H1 (cell line): ENCODE measurements around the gene TAF6. TPM values are rescaled to one million over a fixed set of nuclear protein-coding genes. Genes with fewer than 3 reads are reported as not detected.

Experiments
- CTCF ChIA-PET: fragments of 300-600 bp; sonication (Branson Sonifier 250); formaldehyde crosslinking; loops from one replicate; lab custom pipeline; 2021; ENCODE audit not compliant: partially characterized antibody; lab: Charles Lee
- POLR2A ChIA-PET: fragments of 300-600 bp; sonication (Branson Sonifier 250); formaldehyde crosslinking; loops from one replicate; lab custom pipeline; 2021; ENCODE audit warnings: inconsistent platforms; ENCODE audit not compliant: partially characterized antibody; lab: Charles Lee
- DNase-seq, 2 experiments: peaks; one replicate each; pipeline versions ENCODE4 v3.0.0 to v3.0.0-alpha.2; 2010 to 2022; ENCODE audit warnings: low spot score in 2 of 2, low read depth in 1 of 2, mixed read lengths in 1 of 2
- FAIRE-seq: peaks from 2 replicates; lab custom pipeline; 2011; peaks lifted over from hg19 to GRCh38; lab: Jason Lieb, UNC
- H2AFZ ChIP-seq: 2 replicates; pipeline ENCODE4 v1.8.1; 2012; ENCODE audit warnings: low read length, inconsistent platforms
- H2AK5ac ChIP-seq: 2 replicates; pipeline ENCODE4 v1.6.1; 2013; ENCODE audit warnings: low read depth, low read length
- H2BK120ac ChIP-seq: replicated peaks from 2 replicates; pipeline ENCODE3; 2013; ENCODE audit warnings: low read depth, low read length, inconsistent platforms
- H2BK12ac ChIP-seq: 2 replicates; pipeline ENCODE4 v1.6.1; 2013; ENCODE audit warnings: low read depth, low read length
- H2BK15ac ChIP-seq: 2 replicates; pipeline ENCODE4 v1.6.1; 2013; ENCODE audit warnings: low read length
- H2BK20ac ChIP-seq: 2 replicates; pipeline ENCODE4 v1.6.1; 2013; ENCODE audit warnings: low read length
- H2BK5ac ChIP-seq: 2 replicates; pipeline ENCODE4 v1.6.1; 2013; ENCODE audit warnings: low read depth, low read length
- H3K14ac ChIP-seq: 2 replicates; pipeline ENCODE4 v1.6.1; 2013; ENCODE audit warnings: inconsistent platforms; ENCODE audit not compliant: insufficient read length
- H3K18ac ChIP-seq: 2 replicates; pipeline ENCODE4 v1.6.1; 2013; ENCODE audit warnings: low read length; ENCODE audit errors: extremely low read depth
- H3K23ac ChIP-seq: 2 replicates; pipeline ENCODE4 v1.6.1; 2013; ENCODE audit warnings: inconsistent platforms; ENCODE audit not compliant: insufficient read length
- H3K23me2 ChIP-seq: 2 replicates; pipeline ENCODE4 v1.6.1; 2013; ENCODE audit warnings: low read depth, low read length
- H3K27ac ChIP-seq: 2 replicates; pipeline ENCODE4 v1.6.1; 2011; ENCODE audit warnings: low read depth, low read length, inconsistent platforms
- H3K27me3 ChIP-seq, 4 experiments: replicated peaks in 1 of 4; 1 replicate in 1 of 4; 2 replicates in 3 of 4; pipeline versions ENCODE4 v1.6.1 to v1.8.1; 2011 to 2013; ENCODE audit warnings: low read length in 3 of 4, mild to moderate bottlenecking in 3 of 4, inconsistent platforms in 2 of 4, mixed read lengths in 2 of 4, moderate library complexity in 1 of 4; ENCODE audit not compliant: control insufficient read depth in 3 of 4, insufficient read depth in 3 of 4; ENCODE audit errors: extremely low read depth in 1 of 4
- H3K36me3 ChIP-seq, 4 experiments: 2 replicates each; pipeline versions ENCODE4 v1.6.1 to v1.8.1; 2011 to 2013; ENCODE audit warnings: mild to moderate bottlenecking in 4 of 4, low read length in 3 of 4, moderate library complexity in 2 of 4, control low read depth in 1 of 4, inconsistent platforms in 1 of 4; ENCODE audit not compliant: insufficient read depth in 4 of 4, control insufficient read depth in 2 of 4
- H3K4ac ChIP-seq: replicated peaks from 2 replicates; pipeline ENCODE3; 2013; ENCODE audit warnings: low read length, low read depth, mixed read lengths, inconsistent platforms; ENCODE audit not compliant: insufficient read length
- H3K4me1 ChIP-seq, 4 experiments: replicated peaks in 1 of 4; 1 replicate in 1 of 4; 2 replicates in 3 of 4; pipeline versions ENCODE4 v1.6.1 to v1.8.1; 2011 to 2013; ENCODE audit warnings: low read length in 3 of 4, inconsistent platforms in 2 of 4, mixed read lengths in 1 of 4; ENCODE audit not compliant: insufficient read depth in 4 of 4, control insufficient read depth in 3 of 4
- H3K4me2 ChIP-seq, 2 experiments: 2 replicates each; pipeline versions ENCODE4 v1.6.1 to v1.8.1; 2011 to 2013; ENCODE audit warnings: low read depth in 2 of 2, low read length in 2 of 2, control low read depth in 1 of 2, inconsistent platforms in 1 of 2, mild to moderate bottlenecking in 1 of 2; ENCODE audit not compliant: insufficient read depth in 1 of 2
- H3K4me3 ChIP-seq, 4 experiments: fragments of 200-600, 300-600 bp in 1 of 4; sonication (generic), shearing (Covaris generic), sonication (Bioruptor Twin) in 1 of 4; 2 replicates each; pipeline versions ENCODE4 v1.5.1 to v1.8.1; 2011 to 2016; ENCODE audit warnings: low read length in 4 of 4, low read depth in 3 of 4, control low read depth in 2 of 4, inconsistent platforms in 2 of 4, mild to moderate bottlenecking in 2 of 4, mixed read lengths in 1 of 4, moderate library complexity in 1 of 4; ENCODE audit not compliant: insufficient read depth in 2 of 4; ENCODE audit errors: extremely low read depth in 1 of 4
- H3K56ac ChIP-seq: replicated peaks from 2 replicates; pipeline ENCODE3; 2013; ENCODE audit warnings: low read depth, mild to moderate bottlenecking, mixed read lengths, low read length, inconsistent platforms; ENCODE audit not compliant: insufficient read length
- H3K79me1 ChIP-seq: 2 replicates; pipeline ENCODE4 v1.6.1; 2013; ENCODE audit warnings: low read depth, low read length, control low read depth
- H3K79me2 ChIP-seq, 2 experiments: 2 replicates each; pipeline versions ENCODE4 v1.6.1 to v1.8.1; 2012 to 2013; ENCODE audit warnings: low read length in 2 of 2, mild to moderate bottlenecking in 2 of 2, inconsistent platforms in 1 of 2; ENCODE audit not compliant: insufficient read depth in 2 of 2, control insufficient read depth in 1 of 2
- H3K9ac ChIP-seq, 4 experiments: replicated peaks in 1 of 4; 1 replicate in 1 of 4; 2 replicates in 3 of 4; pipeline versions ENCODE4 v1.6.1 to v1.8.1; 2011 to 2013; ENCODE audit warnings: low read depth in 3 of 4, low read length in 3 of 4, control low read depth in 2 of 4, mild to moderate bottlenecking in 2 of 4, moderate library complexity in 2 of 4, inconsistent platforms in 1 of 4; ENCODE audit errors: extremely low read depth in 1 of 4
- H3K9me3 ChIP-seq, 2 experiments: 2 replicates each; pipeline versions ENCODE4 v1.6.1 to v1.8.1; 2012 to 2013; ENCODE audit warnings: mild to moderate bottlenecking in 2 of 2, moderate library complexity in 2 of 2, control low read depth in 1 of 2, inconsistent platforms in 1 of 2, low read depth in 1 of 2, low read length in 1 of 2, mixed read lengths in 1 of 2; ENCODE audit not compliant: insufficient read depth in 2 of 2
- H4K20me1 ChIP-seq, 2 experiments: replicated peaks in 1 of 2; 2 replicates each; pipeline versions ENCODE3 to v1.8.1; 2011 to 2013; ENCODE audit warnings: inconsistent platforms in 2 of 2, low read length in 2 of 2, mild to moderate bottlenecking in 1 of 2; ENCODE audit not compliant: insufficient read depth in 2 of 2, control insufficient read depth in 1 of 2
- H4K5ac ChIP-seq: 2 replicates; pipeline ENCODE4 v1.6.1; 2013; ENCODE audit warnings: low read length, low read depth, mixed read lengths, inconsistent platforms; ENCODE audit not compliant: insufficient read length
- H4K8ac ChIP-seq: 2 replicates; pipeline ENCODE4 v1.8.0; 2013; ENCODE audit warnings: mild to moderate bottlenecking, moderate library complexity, low read length, inconsistent platforms; ENCODE audit not compliant: insufficient read depth; ENCODE audit errors: extremely low read depth
- H4K91ac ChIP-seq: replicated peaks from 2 replicates; pipeline ENCODE3; 2013; ENCODE audit warnings: low read length, mixed read lengths, inconsistent platforms; ENCODE audit not compliant: insufficient read length
- ASH2L ChIP-seq: fragments of 200-600, 300-600 bp; sonication (generic); IDR thresholded peaks from one replicate; pipeline ENCODE4 v1.7.1; 2017; ENCODE audit warnings: low read length
- EP300 ChIP-seq, 2 experiments: IDR thresholded peaks; 1 replicate in 1 of 2; 2 replicates in 1 of 2; pipeline ENCODE4 v1.6.1; 2011 to 2012; ENCODE audit warnings: low read depth in 2 of 2, low read length in 2 of 2, mild to moderate bottlenecking in 2 of 2, borderline replicate concordance in 1 of 2, inconsistent platforms in 1 of 2, moderate library complexity in 1 of 2
- JUN ChIP-seq: IDR thresholded peaks from 2 replicates; pipeline ENCODE4 v1.6.1; 2011; ENCODE audit warnings: low read depth, mild to moderate bottlenecking, improper control_type of control experiment, low read length
- KDM1A ChIP-seq: fragments of 200-600, 300-600 bp; sonication (generic); IDR thresholded peaks from 2 replicates; pipeline ENCODE4 v1.7.1; 2016; ENCODE audit warnings: mild to moderate bottlenecking, low read length, borderline replicate concordance
- NANOG ChIP-seq: IDR thresholded peaks from 2 replicates; pipeline ENCODE4 v1.6.1; 2011; ENCODE audit warnings: low read length, low read depth, mild to moderate bottlenecking, inconsistent platforms; ENCODE audit not compliant: insufficient read depth, poor library complexity, severe bottlenecking
- NRF1 ChIP-seq: IDR thresholded peaks from 2 replicates; pipeline ENCODE4 v1.6.1; 2011; ENCODE audit warnings: mild to moderate bottlenecking, low read depth, low read length, improper control_type of control experiment
- SAP30 ChIP-seq: fragments of 300-600 bp; sonication (generic); IDR thresholded peaks from 2 replicates; pipeline ENCODE4 v1.7.1; 2012; ENCODE audit warnings: low read length, moderate library complexity, mild to moderate bottlenecking, inconsistent platforms; ENCODE audit not compliant: insufficient read depth, insufficient replicate concordance
- SUZ12 ChIP-seq: fragments of 200-600 bp; sonication (generic); IDR thresholded peaks from 2 replicates; pipeline ENCODE4 v1.6.1; 2012; ENCODE audit warnings: mild to moderate bottlenecking, inconsistent platforms, low read length, moderate library complexity, mixed read lengths
- TAF7 ChIP-seq: optimal IDR thresholded peaks from 2 replicates; pipeline ENCODE3; 2011; ENCODE audit warnings: low read depth, mild to moderate bottlenecking, inconsistent platforms, low read length, moderate library complexity, borderline replicate concordance
- TCF12 ChIP-seq: IDR thresholded peaks from 2 replicates; pipeline ENCODE4 v1.6.1; 2011; ENCODE audit warnings: low read depth, mild to moderate bottlenecking, low read length
- WGBS, 2 experiments: shearing (Covaris generic) in 1 of 2; methylation state at CpG; one replicate each; pipeline versions ENCODE4 v1.1.6 to v1.1.7; 2013 to 2015; ENCODE audit warnings: low lambda C conversion rate in 2 of 2, mixed read lengths in 2 of 2, inconsistent platforms in 1 of 2, low coverage in 1 of 2, missing lambda C conversion rate in 1 of 2; ENCODE audit not compliant: insufficient replicate concordance in 2 of 2, insufficient coverage in 1 of 2, insufficient read length in 1 of 2; ENCODE audit errors: extremely low coverage in 1 of 2, missing lambda C conversion rate in 1 of 2; 5-methylcytosine and 5-hydroxymethylcytosine counted together
- polyA plus RNA-seq, 7 experiments: library from polyadenylated mRNA; depleted of rRNA in 3 of 7; stranded (reverse) in 5 of 7; unstranded in 2 of 7; fragments of >200 nt in 5 of 7; fragments of 200-250 nt in 2 of 7; gene quantifications; 1 replicate in 5 of 7; 2 replicates in 1 of 7; 4 replicates in 1 of 7; pipeline versions ENCODE4 v1.2.1 to v1.2.3, GENCODE V29; 2011 to 2013; ENCODE audit warnings: missing spikeins in 2 of 7, mixed read lengths in 2 of 7
- total RNA-seq: library from RNA; stranded (reverse); fragmentation: NEBNext Ultra II Directional; extraction: Animal tissue kit (Norgen Biotek cat#: 25700); gene quantifications from 2 replicates; pipeline ENCODE4 v1.2.1, GENCODE V29; 2021
- TF ChIP-seq, protein P1 (sequence below): IDR thresholded peaks from 2 replicates; pipeline ENCODE4 v1.6.1; 2012; ENCODE audit warnings: inconsistent platforms

The TAF6 gene
- total and polyA plus RNA-seq, 2 of the 8 experiments (the other 6 are each of a cell fraction or from before 2014, with no cell fraction given) = 66.7 to 101 TPM

DNA sequence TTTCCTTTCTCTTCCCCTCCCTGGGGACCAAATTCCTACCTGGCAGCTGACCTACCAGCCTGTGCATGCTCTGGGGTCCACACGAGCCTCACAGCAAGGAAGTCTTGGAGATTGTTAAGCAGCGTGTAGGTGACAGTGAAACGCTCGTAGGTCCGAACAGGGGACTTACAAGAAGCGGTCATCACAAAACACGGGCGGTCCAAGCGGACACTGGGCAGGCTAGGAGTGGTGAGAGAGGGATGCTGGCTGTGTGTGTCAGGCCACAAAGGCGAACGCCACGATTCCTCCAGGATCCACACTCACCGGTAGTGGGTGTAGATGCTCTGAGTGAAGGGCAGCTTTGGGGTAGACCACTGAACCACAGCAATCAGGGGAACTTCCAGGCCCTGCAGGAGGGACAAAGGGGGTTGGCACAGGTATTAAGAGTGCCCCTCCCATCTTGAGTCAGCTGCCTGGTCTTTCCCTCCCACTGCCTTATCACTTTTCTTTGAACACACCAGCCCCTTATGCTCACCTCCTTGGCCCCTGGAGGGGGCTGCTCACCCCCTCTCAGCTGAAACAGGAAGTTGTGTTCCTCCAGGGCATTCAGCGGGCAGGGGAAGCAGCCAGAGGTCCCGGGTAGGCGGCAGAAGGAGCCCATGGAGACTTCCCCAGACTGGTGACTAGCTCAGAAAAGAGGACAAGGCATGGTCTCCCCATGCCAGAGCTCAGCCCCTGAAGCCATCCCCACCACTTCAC lies 37.3 kb upstream of the TAF6 start:
- H3K4ac ChIP-seq = no peak overlapping the region
- H3K79me1 ChIP-seq = no peaks in the 10 kb centered on the region; the same call in 1 of the 2 replicates
- peaks cover 0 to 12% (median 8%) of the 10 kb centered on the region in 4 experiments; a peak in 5 of 7 replicates for H3K4me1 ChIP-seq
- H4K8ac ChIP-seq = no peak overlapping the region
- peak overlapping the region in 1 of 4 experiments; percentile 24; a peak in 1 of 7 replicates for H3K9ac ChIP-seq
- no peak overlapping the region for H2BK12ac ChIP-seq
- H3K18ac ChIP-seq = no peak overlapping the region
- DNase-seq (no peak), FAIRE-seq (no peak)
- no peak overlapping the region for H2BK20ac ChIP-seq
- H3K27ac ChIP-seq = no peak overlapping the region
- H3K14ac ChIP-seq = no peak overlapping the region
- no peaks in the 10 kb centered on the region for H3K9me3 ChIP-seq
- no peak overlapping the region for H2BK120ac ChIP-seq
- no peak overlapping the region for H2AFZ ChIP-seq
- peaks cover 14 to 32% of the 10 kb centered on the region in 2 experiments for H4K20me1 ChIP-seq
- no peak overlapping the region for H3K23ac ChIP-seq
- no peak overlapping the region for H3K56ac ChIP-seq
- H3K23me2 ChIP-seq = peaks cover 6% of the 10 kb centered on the region
- CTCF ChIA-PET = interaction anchor here (1.1 to 7.9 kb wide), 7 partner anchors 10 to 61 kb away, joined by 3 to 83 read pairs (median 4); no protein-coding TSS in a partner anchor
- H3K27me3 ChIP-seq = no peaks in the 10 kb centered on the region
- H4K5ac ChIP-seq = no peak overlapping the region
- POLR2A ChIA-PET = interaction anchor here (0.9 to 9.9 kb wide), 11 partner anchors 7 to 294 kb away, joined by 3 to 145 read pairs (median 7); partner anchors contain the start of genes AP4M1, GAL3ST4, GPC2 and LAMTOR4
- 0 out of 2 replicates have a peak overlapping the region, but pooled peaks have one; percentile 15 for H2BK5ac ChIP-seq
- 0 out of 8 replicates have a peak overlapping the region, but pooled peaks of 1 of the 4 experiments have one; percentile 5 for H3K4me3 ChIP-seq
- H3K79me2 ChIP-seq = no peaks in the 10 kb centered on the region; a peak in 1 of 4 replicates
- no peak overlapping the region for H2AK5ac ChIP-seq
- H4K91ac ChIP-seq = no peak overlapping the region
- 91% methylated on average over 16 of the region's 16 CpGs; no CpG with 5 or more reads in 1 of the 2 experiments for WGBS, 2 experiments
- H3K36me3 ChIP-seq = peaks cover 8 to 44% (median 26%) of the 10 kb centered on the region in 4 experiments
- H3K4me2 ChIP-seq = peak overlapping the region in 1 of 2 experiments; percentile 75; a peak in 2 of 4 replicates
- no peak overlapping the region for H2BK15ac ChIP-seq
- no peak for TF ChIP-seq NANOG
- no peak for TF ChIP-seq JUN
- no peak for TF ChIP-seq TAF7
- TF ChIP-seq ASH2L = no peak
- TF ChIP-seq KDM1A = no peak
- TF ChIP-seq SAP30 = no peak
- TF ChIP-seq SUZ12 = no peak
- TF ChIP-seq NRF1 = no peak
- no peak for TF ChIP-seq EP300 (IDR thresholded peaks at IDR 0.05; ENCODE audit: borderline replicate concordance in 1 of 2, low read depth in 2 of 2, low read length in 2 of 2)
- TF ChIP-seq TCF12 = no peak
- TF ChIP-seq, protein P1, sequence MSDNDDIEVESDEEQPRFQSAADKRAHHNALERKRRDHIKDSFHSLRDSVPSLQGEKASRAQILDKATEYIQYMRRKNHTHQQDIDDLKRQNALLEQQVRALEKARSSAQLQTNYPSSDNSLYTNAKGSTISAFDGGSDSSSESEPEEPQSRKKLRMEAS = no peak
